GM19025 (cell line): ENCODE results near the gene PCDHA13.
"Not testable (repeated sequence)": the region's sequence is repeated elsewhere in the genome, so short reads cannot be mapped to it uniquely, and the experiment has no call there.

ENCODE experiments used
- ATAC-seq: cut with Tn5 transposase; IDR thresholded peaks from one replicate; pipeline ENCODE4 v1.9.1; 2021; ENCODE audit warnings: mild to moderate bottlenecking, low read depth, moderate library complexity; ENCODE audit not compliant: unreplicated experiment

The PCDHA13 gene

GRCh38 chr5:140881889-140882590 is at the start of gene PCDHA13:
PCDHA13 (plus strand) TSS chr5:140882124; CDS start chr5:140882269, 145 bp downstream.
- ATAC-seq = no peak

DNA sequence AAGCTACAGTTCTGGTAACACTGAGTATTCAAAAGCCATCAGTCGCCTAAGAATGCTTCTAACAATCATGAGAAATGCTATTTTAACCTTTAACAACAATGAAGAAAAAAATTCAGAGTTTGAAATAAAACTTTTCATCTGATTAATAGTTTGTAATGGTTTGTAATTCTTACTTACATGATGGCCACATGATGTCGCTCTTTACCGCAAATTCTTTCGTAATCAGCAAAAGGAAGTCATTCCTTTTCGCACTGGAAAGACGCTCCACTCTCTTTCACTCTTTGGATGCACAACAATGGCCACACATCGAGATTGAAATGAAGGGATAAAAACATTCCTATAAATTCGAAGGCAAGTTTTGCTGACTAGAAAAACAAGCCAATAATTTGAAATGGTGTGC is 47.9 kb upstream of the PCDHA13 start, which contains the start of gene PCDHA7:
TSS of gene PCDHA7 (plus strand) at position 277 of the 400 bp plus-strand sequence. CDS start at position 392, 115 bp downstream.
- no peak for ATAC-seq

- not testable (repeated sequence) for ATAC-seq
Measured at GRCh38 chr5:140834439-140835008, 47.4 kb upstream of the PCDHA13 start.

GRCh38 chr5:140835622-140836510 is 46.1 kb upstream of the PCDHA13 start:
- no peak for ATAC-seq

DNA sequence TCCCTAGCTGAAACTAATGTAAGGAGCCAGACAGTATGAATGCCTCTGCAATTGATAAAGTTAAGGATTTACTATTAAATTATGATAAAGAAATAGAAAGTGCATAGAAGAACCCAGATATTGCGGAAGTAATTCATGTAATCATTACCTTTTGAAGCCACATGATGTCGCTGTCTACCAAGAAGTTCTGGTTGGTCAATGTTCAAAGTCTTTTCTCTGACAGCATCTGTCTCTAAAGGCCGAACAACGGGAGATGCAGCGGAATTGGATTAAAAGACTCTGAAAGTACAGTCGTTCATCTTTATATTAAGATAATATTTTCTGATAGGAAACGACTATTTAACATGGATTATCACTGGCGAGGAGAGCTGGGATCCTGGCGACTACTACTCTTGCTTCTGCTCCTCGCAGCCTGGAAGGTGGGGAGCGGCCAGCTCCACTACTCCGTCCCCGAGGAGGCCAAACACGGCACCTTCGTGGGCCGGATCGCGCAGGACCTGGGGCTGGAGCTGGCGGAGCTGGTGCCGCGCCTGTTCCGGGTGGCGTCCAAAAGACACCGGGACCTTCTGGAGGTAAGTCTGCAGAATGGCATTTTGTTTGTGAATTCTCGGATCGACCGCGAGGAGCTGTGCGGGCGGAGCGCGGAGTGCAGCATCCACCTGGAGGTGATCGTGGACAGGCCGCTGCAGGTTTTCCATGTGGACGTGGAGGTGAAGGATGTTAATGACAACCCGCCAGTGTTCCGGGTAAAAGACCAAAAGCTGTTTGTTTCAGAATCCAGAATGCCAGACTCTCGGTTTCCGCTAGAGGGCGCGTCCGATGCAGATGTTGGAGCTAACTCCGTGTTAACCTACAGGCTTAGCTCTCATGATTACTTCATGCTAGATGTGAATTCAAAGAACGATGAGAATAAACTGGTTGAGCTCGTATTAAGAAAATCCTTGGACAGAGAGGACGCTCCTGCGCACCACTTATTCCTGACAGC is 40.7 kb upstream of the PCDHA13 start, which contains the start of gene PCDHA8:
TSS of gene PCDHA8 (plus strand) at position 210 of the 985 bp plus-strand sequence. CDS start at position 345, 135 bp downstream.
- ATAC-seq = no peak

DNA sequence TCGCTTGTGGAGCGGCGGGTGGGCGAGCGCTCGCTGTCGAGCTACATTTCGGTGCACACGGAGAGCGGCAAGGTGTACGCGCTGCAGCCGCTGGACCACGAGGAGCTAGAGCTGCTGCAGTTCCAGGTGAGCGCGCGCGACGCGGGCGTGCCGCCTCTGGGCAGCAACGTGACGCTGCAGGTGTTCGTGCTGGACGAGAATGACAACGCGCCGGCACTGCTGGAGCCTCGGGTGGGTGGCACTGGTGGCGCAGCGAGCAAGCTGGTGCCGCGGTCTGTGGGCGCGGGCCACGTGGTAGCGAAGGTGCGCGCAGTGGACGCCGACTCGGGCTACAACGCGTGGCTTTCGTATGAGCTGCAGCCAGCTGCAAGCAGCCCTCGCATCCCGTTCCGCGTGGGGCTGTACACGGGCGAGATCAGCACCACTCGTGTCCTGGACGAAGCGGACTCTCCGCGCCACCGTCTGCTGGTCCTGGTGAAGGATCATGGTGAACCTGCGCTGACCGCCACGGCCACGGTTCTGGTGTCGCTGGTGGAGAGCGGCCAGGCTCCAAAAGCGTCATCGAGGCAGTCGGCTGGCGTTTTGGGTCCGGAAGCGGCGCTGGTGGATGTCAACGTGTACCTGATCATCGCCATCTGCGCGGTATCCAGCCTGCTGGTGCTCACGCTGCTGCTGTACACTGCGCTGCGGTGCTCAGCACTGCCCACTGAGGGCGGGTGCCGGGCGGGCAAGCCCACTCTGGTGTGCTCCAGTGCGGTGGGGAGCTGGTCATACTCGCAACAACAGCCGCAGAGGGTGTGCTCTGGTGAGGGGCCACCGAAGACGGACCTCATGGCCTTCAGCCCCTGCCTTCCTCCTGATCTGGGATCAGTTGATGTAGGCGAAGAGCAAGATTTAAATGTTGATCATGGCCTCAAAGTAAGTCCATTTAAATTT is 38.9 kb upstream of the PCDHA13 start:
- ATAC-seq = no peak

GRCh38 chr5:140848139-140849102 is 33.5 kb upstream of the PCDHA13 start, which contains the start of gene PCDHA9:
PCDHA9 (plus strand) TSS chr5:140848382; CDS start chr5:140848496, 114 bp downstream.
- not testable (repeated sequence) for ATAC-seq

DNA sequence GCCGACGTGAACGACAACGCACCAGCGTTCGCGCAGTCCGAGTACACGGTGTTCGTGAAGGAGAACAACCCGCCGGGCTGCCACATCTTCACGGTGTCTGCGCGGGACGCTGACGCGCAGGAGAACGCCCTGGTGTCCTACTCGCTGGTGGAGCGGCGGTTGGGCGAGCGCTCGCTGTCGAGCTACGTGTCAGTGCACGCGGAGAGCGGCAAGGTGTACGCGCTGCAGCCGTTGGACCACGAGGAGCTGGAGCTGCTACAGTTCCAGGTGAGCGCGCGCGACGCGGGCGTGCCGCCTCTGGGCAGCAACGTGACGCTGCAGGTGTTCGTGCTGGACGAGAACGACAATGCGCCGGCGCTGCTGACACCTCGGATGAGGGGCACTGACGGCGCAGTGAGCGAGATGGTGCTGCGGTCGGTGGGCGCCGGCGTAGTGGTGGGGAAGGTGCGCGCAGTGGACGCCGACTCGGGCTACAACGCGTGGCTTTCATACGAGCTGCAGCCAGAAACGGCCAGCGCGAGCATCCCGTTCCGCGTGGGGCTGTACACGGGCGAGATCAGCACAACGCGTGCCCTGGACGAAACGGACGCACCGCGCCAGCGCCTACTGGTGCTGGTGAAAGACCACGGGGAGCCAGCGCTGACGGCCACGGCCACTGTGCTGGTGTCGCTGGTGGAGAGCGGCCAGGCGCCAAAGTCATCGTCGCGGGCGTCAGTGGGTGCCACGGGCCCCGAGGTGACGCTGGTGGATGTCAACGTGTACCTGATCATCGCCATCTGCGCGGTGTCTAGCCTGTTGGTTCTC is 31.9 kb upstream of the PCDHA13 start:
- not testable (repeated sequence) for ATAC-seq

DNA sequence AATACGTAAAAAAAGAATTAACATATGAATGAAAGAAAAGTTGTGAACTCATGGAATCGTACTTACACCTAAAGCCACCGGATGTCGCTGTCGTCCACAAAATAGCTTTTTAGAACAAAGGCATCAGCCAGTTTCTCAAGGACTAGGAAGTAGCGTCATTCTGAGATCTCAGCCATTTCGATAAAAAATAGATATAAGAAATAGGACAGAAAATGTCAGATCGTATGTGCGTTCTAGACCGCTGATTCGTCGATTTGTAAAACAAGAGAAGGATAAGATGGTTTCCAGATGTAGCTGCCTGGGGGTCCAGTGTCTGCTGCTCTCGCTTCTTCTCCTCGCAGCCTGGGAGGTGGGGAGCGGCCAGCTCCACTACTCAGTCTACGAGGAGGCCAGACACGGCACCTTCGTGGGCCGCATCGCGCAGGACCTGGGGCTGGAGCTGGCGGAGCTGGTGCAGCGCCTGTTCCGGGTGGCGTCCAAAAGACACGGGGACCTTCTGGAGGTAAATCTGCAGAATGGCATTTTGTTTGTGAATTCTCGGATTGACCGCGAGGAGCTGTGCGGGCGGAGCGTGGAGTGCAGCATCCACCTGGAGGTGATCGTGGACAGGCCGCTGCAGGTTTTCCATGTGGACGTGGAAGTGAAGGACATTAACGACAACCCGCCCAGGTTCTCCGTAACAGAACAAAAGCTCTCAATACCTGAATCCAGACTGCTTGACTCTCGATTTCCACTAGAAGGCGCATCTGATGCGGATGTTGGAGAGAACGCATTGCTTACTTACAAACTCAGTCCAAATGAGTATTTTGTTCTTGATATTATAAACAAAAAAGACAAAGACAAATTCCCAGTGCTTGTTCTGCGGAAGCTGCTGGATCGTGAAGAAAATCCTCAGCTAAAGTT is 25.9 kb upstream of the PCDHA13 start, which contains the start of gene PCDHA10:
TSS of gene PCDHA10 (plus strand) at position 126 of the 903 bp plus-strand sequence. CDS start at position 278, 152 bp downstream.
- no peak for ATAC-seq

GRCh38 chr5:140857177-140857986 is 24.5 kb upstream of the PCDHA13 start:
- ATAC-seq = no peak

GRCh38 chr5:140857987-140858240 is 24.0 kb upstream of the PCDHA13 start:
- ATAC-seq = no peak

DNA sequence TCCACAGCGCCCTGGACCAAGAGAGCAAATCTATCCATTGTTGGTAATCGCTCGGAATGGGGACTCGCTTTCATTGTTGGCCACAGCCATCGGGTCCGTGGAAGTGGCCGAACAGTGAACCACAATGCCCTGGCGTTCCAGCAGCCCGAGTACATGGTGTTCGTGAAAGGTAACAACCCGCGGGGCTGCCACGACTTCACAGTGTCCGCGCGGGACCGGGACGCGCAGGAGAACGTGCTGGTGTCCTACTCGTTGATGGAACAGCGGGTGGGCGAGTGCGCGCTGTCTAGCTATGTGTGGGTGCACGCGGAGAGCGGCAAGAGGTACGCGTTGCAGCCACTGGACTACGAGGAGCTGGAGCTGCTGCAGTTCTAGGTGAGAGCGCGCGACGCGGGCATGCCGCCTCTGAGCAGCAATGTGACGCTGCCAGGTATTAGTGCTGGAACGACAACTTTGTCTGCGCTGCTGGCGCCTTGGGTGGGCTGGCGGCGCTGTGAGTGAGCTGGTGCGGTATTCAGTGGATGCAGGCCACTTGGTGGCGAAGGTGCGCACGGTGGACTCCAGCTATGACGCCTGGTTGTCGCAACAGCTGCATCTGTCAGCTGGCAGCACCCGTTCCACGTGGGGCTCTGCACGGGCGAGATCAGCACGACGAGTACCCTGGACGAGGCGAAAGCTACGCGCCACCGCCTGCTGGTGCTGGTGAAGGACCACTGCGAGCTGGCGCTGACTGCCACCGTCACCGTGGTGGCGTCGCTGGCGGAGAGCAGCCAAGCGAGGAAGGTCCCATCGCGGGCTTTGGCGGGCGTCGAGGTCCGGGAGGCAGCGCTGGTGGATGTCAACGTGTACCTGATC is 19.3 kb upstream of the PCDHA13 start:
- no peak for ATAC-seq

- no peak for ATAC-seq
Measured at GRCh38 chr5:140868721-140869554, 13.0 kb upstream of the PCDHA13 start, which contains the start of gene PCDHA11. PCDHA11 (plus strand) TSS chr5:140868957; CDS start chr5:140869104, 147 bp downstream.
